ENCODE data around the gene EDEM1. TPM values are rescaled to one million over a fixed set of nuclear protein-coding genes. Genes with fewer than 3 reads are reported as not detected.

EDEM1 gene
- total RNA-seq, 1 donor from 2014 or later: 24.1 TPM

DNA sequence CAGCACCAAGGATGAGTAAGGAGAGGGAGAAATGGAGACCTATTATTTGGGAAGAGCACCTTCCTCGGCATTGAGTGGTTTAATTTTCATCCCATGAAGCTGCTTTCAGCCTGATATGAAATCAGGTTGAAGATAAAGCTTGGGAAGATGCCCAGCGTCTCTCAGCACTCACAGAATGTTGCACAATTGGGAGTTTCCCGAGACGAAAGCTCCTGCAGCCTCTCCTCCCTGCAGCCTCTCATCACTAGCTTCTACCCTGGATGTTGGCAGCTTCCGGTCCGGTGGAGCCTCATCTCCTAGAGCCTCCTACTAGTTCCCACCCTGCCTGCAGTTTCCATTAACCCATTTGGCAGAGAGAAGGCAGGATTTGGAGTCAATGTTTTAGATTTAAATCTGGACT, 40.3 kb downstream of the EDEM1 start:
- Mint-ChIP-seq H3K27ac (no peak overlapping the region), H3K27me3 (peaks cover 4% of the 10 kb centered on the region), H3K9me3 (ENCODE audit: low read depth) (no peaks in the 10 kb centered on the region), H3K36me3 (ENCODE audit: insufficient read depth) (no peaks in the 10 kb centered on the region), H3K4me1 (ENCODE audit: low read depth) (no peaks in the 10 kb centered on the region), H3K4me3 (ENCODE audit: low read depth) (no peak overlapping the region)
- TF ChIP-seq, protein P1, sequence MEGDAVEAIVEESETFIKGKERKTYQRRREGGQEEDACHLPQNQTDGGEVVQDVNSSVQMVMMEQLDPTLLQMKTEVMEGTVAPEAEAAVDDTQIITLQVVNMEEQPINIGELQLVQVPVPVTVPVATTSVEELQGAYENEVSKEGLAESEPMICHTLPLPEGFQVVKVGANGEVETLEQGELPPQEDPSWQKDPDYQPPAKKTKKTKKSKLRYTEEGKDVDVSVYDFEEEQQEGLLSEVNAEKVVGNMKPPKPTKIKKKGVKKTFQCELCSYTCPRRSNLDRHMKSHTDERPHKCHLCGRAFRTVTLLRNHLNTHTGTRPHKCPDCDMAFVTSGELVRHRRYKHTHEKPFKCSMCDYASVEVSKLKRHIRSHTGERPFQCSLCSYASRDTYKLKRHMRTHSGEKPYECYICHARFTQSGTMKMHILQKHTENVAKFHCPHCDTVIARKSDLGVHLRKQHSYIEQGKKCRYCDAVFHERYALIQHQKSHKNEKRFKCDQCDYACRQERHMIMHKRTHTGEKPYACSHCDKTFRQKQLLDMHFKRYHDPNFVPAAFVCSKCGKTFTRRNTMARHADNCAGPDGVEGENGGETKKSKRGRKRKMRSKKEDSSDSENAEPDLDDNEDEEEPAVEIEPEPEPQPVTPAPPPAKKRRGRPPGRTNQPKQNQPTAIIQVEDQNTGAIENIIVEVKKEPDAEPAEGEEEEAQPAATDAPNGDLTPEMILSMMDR (IDR thresholded peaks at IDR 0.05; ENCODE audit: unreplicated experiment): no peak
- no peak for DNase-seq (ENCODE audit: low spot score, unreplicated experiment)

DNA sequence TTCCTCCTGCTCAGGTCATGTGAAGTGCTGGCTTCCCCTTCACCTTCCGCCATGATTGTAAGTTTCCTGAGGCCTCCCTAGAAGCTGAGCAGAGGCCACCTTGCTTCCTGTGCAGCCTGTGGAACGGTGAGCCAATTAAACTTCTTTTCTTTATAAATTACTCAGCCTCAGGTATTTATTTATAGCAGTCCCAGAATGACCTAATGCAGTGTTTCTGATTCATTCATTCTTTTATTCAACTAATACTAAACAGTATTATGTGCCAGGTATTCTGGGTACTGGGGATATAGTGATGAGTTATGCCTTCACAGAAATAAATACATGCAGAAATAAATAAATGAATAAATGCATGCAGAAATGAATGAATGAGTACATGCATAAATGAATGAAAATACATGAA, 41.9 kb downstream of the EDEM1 start:
- Mint-ChIP-seq H3K36me3 (ENCODE audit: insufficient read depth) (no peaks in the 10 kb centered on the region), H3K9me3 (ENCODE audit: low read depth) (no peaks in the 10 kb centered on the region), H3K4me3 (ENCODE audit: low read depth) (no peak overlapping the region), H3K27me3 (peaks cover 6% of the 10 kb centered on the region), H3K27ac (no peak overlapping the region), H3K4me1 (ENCODE audit: low read depth) (no peaks in the 10 kb centered on the region)
- TF ChIP-seq, protein P1 (IDR thresholded peaks at IDR 0.05; ENCODE audit: unreplicated experiment): no peak
- DNase-seq (ENCODE audit: low spot score, unreplicated experiment): no peak

DNA sequence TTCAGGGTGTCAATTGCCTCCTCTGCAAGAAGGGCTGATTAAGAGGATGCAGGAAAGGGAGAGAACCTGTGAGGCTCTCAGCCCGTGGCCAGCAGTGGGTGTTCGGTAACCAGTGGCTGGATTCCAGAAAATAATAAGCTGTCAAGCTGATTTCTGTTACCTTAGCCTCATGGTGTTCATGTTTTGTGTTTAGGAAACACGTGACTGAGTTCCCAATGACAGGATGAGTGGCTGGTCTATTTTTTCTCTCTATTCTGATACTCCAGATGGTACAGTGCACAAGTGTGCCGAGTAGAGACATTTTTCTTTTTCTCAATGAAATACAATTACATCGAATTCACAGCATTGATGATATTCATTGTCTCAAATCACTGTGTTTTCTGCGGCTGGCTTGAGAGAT, 43.6 kb downstream of the EDEM1 start:
- no peak for DNase-seq (ENCODE audit: low spot score, unreplicated experiment)
- TF ChIP-seq, protein P1 (IDR thresholded peaks at IDR 0.05; ENCODE audit: unreplicated experiment): no peak
- Mint-ChIP-seq H3K27me3 (peaks cover 6% of the 10 kb centered on the region), H3K36me3 (ENCODE audit: insufficient read depth) (no peaks in the 10 kb centered on the region), H3K4me1 (ENCODE audit: low read depth) (no peaks in the 10 kb centered on the region), H3K27ac (no peak overlapping the region), H3K4me3 (ENCODE audit: low read depth) (no peak overlapping the region), H3K9me3 (ENCODE audit: low read depth) (no peaks in the 10 kb centered on the region)

DNA sequence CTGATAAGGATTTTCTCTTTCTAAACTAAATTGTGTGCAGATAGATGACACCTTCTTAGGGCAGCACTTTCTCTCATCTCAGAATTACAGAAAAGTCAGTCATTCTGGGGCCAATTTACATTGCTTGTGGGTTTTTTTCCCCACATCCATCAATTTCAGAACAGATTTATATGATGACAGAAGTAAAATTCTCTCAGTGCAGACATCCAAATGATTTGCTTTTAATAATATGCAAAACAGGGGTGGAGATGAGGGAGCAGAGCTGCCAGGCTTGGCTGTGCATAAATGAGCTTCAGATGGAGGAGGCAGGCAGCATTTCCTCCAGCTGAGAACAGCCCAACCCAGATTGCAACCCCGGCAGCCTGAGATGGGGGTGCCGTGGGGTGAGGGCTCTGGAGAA, 44.0 kb downstream of the EDEM1 start:
- no peak overlapping the region for H3K4me3 Mint-ChIP-seq (ENCODE audit: low read depth)
- no peaks in the 10 kb centered on the region for H3K4me1 Mint-ChIP-seq (ENCODE audit: low read depth)
- TF ChIP-seq, protein P1 (IDR thresholded peaks at IDR 0.05; ENCODE audit: unreplicated experiment): no peak
- DNase-seq (ENCODE audit: low spot score, unreplicated experiment): no peak
- no peak overlapping the region for H3K27ac Mint-ChIP-seq
- no peaks in the 10 kb centered on the region for H3K9me3 Mint-ChIP-seq (ENCODE audit: low read depth)
- peaks cover 6% of the 10 kb centered on the region for H3K27me3 Mint-ChIP-seq
- no peaks in the 10 kb centered on the region for H3K36me3 Mint-ChIP-seq (ENCODE audit: insufficient read depth)

DNA sequence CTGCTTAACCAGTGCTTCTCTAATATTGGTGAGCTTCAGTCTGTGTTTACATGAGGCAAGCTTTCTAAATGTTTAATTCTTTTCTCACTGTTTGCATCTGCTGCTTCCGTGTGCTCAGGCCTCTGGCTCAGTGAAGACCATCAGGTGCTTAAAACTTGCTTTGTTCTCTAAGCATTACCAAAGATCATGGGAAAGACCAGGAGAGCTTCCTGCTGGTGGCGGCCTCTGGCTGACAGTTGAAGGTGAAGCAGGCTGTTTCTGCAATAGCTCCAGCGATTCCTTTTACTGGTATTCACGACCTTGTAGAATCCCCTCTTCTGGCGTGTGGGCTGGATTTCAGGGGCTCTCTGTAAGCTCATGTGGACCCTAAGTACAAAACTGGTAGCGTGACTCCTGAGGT, 45.1 kb downstream of the EDEM1 start:
- peaks cover 1% of the 10 kb centered on the region for H3K4me1 Mint-ChIP-seq (ENCODE audit: low read depth)
- TF ChIP-seq, protein P1 (IDR thresholded peaks at IDR 0.05; ENCODE audit: unreplicated experiment): no peak
- H3K27ac Mint-ChIP-seq: no peak overlapping the region
- no peak overlapping the region for H3K4me3 Mint-ChIP-seq (ENCODE audit: low read depth)
- peaks cover 7% of the 10 kb centered on the region for H3K27me3 Mint-ChIP-seq
- no peaks in the 10 kb centered on the region for H3K9me3 Mint-ChIP-seq (ENCODE audit: low read depth)
- DNase-seq (ENCODE audit: low spot score, unreplicated experiment): no peak
- no peaks in the 10 kb centered on the region for H3K36me3 Mint-ChIP-seq (ENCODE audit: insufficient read depth)
